Stimulated activated naive CD8-positive, alpha-beta T cell treated with anti-CD3 and anti-CD28 coated beads, Interleukin-15, Interleukin-2, amounts not matched to agents 100 ng/mL and 50 ng/mL, for 24 hours (primary cell): ENCODE data around the gene MRPS22.
A peak's percentile ranks its signal among the peaks of the same experiment; 100 is the strongest.

Experiments used
- H3K27ac Mint-ChIP-seq: one replicate; pipeline ENCODE4 v1.8.0; 2021; ENCODE audit warnings: mild to moderate bottlenecking, mixed read lengths
- H3K27me3 Mint-ChIP-seq: one replicate; pipeline ENCODE4 v1.8.0; 2021; ENCODE audit warnings: mixed read lengths
- H3K36me3 Mint-ChIP-seq: one replicate; pipeline ENCODE4 v1.8.0; 2021; ENCODE audit warnings: low read depth, mixed read lengths
- H3K4me1 Mint-ChIP-seq: one replicate; pipeline ENCODE4 v1.8.0; 2021; ENCODE audit warnings: low read depth, mixed read lengths
- H3K4me3 Mint-ChIP-seq: one replicate; pipeline ENCODE4 v1.8.0; 2021; ENCODE audit warnings: mild to moderate bottlenecking, mixed read lengths
- H3K9me3 Mint-ChIP-seq: one replicate; pipeline ENCODE4 v1.8.0; 2021; ENCODE audit warnings: mixed read lengths

MRPS22 gene

DNA sequence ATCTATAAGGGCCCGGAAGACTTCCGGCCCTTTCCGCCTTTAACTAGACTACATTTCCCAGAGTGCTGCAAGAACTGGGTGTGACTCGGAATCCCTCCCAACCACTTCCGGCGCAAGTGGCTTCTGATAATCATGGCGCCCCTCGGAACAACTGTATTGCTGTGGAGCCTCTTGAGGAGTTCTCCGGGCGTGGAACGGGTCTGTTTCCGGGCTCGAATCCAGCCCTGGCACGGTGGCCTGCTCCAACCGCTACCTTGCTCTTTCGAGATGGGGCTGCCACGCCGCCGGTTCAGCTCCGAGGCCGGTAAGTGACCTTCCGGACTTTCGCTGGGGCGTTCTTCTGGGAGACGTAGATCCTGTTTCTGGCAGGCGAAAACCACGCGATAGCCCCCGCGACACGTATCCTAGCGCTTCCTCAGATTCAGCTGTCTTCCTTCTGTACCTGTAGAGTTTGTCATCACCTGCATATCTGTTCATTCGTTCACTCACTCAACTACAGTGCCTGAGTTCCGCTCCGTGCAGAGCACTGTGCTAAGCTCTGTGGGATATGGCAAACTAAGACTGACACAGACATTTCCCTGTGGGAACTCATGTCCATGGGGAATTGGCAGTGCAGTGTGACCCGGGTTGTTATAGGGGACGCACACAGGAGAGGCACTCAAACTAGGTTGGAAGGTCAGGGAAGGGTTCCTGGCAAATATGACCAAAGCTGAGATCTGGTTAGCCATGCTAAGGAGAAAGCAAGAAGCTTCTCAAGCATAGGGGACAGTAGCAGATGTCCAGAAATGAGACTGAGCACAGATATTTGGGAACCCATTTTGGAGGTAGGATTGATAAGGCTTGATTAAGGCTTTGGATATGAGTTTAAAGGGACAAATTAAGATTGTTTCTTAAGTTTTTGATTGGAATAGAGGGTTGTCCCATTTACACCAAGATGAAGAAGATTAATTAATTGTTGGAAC is at the start of gene MRPS22:
MRPS22 (plus strand) TSS at position 126 of the 962 bp plus-strand sequence; CDS start at position 133, 7 bp downstream.
- H3K27me3 Mint-ChIP-seq: peaks cover 12% of the 10 kb centered on the region
- peaks cover 19% of the 10 kb centered on the region for H3K4me1 Mint-ChIP-seq
- H3K27ac Mint-ChIP-seq: no peak within 1 kb of the TSS
- H3K36me3 Mint-ChIP-seq: peaks cover 13% of the 10 kb centered on the region
- H3K4me3 Mint-ChIP-seq: peak within 1 kb of the TSS; percentile 47
- peaks cover 4% of the 10 kb centered on the region for H3K9me3 Mint-ChIP-seq

- H3K27me3 Mint-ChIP-seq: peaks cover 6% of the 10 kb centered on the region
- no peaks in the 10 kb centered on the region for H3K9me3 Mint-ChIP-seq
- no peak overlapping the region for H3K27ac Mint-ChIP-seq
- no peak overlapping the region for H3K4me3 Mint-ChIP-seq
- H3K4me1 Mint-ChIP-seq: no peaks in the 10 kb centered on the region
- no peaks in the 10 kb centered on the region for H3K36me3 Mint-ChIP-seq
Measured at GRCh38 chr3:139295040-139295439, 48.8 kb upstream of the MRPS22 start.

- Mint-ChIP-seq H3K36me3 (no peaks in the 10 kb centered on the region), H3K4me1 (no peaks in the 10 kb centered on the region), H3K27me3 (peaks cover 6% of the 10 kb centered on the region), H3K27ac (no peak overlapping the region), H3K9me3 (no peaks in the 10 kb centered on the region), H3K4me3 (no peak overlapping the region)
Measured at GRCh38 chr3:139296141-139296718, 47.6 kb upstream of the MRPS22 start.

DNA sequence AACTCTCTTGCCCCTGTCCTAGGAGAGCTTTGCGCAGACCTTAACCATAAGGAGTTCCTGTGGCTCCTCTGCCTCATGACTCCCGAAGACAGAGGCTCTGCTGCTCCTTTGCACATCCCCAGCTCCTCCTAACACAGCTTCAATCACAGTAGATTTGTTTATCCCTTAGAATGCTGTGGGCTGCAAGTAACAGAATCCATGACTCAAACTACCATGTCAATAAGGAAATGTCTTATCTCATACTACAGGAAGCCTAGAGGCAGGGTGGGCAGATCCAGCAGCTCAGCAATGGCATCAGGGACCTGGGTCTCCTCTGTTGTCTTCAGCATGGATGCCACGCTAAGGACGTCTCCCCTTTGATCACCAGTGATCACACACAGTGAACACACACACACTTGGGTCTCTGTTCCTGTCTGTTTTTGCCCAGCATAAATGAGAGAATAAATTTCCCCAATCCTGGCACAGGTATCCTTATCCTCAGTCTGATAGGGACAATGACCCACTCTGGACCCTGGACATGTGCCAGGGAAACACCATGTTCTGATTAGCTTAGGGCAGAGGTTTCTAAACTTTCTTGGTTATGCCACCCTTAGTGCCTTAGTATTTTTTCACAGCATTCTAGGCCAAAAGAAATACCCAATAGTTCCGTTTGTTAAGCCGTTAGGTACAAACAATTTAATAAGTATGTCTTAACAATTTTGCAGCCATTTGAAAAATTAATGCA is 46.1 kb upstream of the MRPS22 start:
- no peaks in the 10 kb centered on the region for H3K36me3 Mint-ChIP-seq
- peaks cover 6% of the 10 kb centered on the region for H3K27me3 Mint-ChIP-seq
- no peaks in the 10 kb centered on the region for H3K9me3 Mint-ChIP-seq
- H3K27ac Mint-ChIP-seq: no peak overlapping the region
- H3K4me1 Mint-ChIP-seq: no peaks in the 10 kb centered on the region
- no peak overlapping the region for H3K4me3 Mint-ChIP-seq

DNA sequence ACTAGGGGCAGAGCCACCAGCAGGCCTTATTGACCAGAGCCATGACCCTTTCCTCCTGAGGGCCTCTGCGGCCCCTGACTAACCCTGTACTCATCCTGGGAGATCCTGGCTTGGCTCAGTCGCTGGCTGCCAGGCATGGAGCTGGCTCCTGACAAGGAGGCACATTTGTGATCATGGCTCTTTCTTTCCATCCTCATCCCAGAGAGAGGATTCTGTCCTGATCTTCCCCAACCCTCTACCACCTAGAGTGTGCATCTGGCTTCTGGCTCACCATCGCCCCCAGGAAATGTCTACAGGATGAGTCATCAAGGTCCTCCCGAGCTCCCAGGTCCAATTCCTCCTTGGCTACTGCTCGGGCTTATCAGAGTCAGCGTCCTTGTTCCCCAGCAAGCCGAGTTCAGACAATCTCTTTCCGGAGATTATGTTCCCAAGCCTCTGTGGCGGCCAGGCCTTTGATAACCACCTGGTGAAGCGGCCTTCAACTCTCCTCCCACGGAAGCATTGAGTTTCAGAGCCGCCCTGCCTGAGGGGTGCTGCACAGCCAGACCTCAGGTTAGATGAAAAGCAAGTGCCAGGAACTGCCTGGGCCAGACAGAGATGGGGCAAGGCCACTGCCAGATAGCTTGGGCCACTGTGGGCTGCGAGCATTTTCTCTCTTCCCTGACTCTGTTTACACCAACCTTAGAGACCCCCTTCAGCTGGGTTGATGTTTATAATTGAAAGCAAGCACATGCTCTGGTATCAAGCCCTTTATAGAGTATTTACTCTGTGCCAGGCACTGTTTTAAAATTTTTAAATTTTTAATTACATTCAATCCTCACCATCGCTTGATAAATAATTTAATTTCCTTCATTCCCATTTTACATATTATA is 44.3 kb upstream of the MRPS22 start:
- Mint-ChIP-seq H3K4me1 (no peaks in the 10 kb centered on the region), H3K27ac (no peak overlapping the region), H3K36me3 (no peaks in the 10 kb centered on the region), H3K4me3 (no peak overlapping the region), H3K9me3 (no peaks in the 10 kb centered on the region), H3K27me3 (no peaks in the 10 kb centered on the region)

GRCh38 chr3:139300416-139300815 is 43.4 kb upstream of the MRPS22 start:
- Mint-ChIP-seq H3K4me1 (no peaks in the 10 kb centered on the region), H3K27ac (no peak overlapping the region), H3K9me3 (no peaks in the 10 kb centered on the region)

GRCh38 chr3:139301183-139301582 is 42.6 kb upstream of the MRPS22 start:
- Mint-ChIP-seq H3K4me3 (no peak overlapping the region), H3K9me3 (no peaks in the 10 kb centered on the region), H3K4me1 (no peaks in the 10 kb centered on the region), H3K36me3 (no peaks in the 10 kb centered on the region), H3K27me3 (no peaks in the 10 kb centered on the region), H3K27ac (no peak overlapping the region)

More at GRCh38 chr3:139300416-139300815, 43.4 kb upstream of the MRPS22 start:
- no peaks in the 10 kb centered on the region for H3K27me3 Mint-ChIP-seq
- no peaks in the 10 kb centered on the region for H3K36me3 Mint-ChIP-seq
- no peak overlapping the region for H3K4me3 Mint-ChIP-seq

GRCh38 chr3:139301654-139302053 is 42.2 kb upstream of the MRPS22 start:
- H3K9me3 Mint-ChIP-seq: no peaks in the 10 kb centered on the region
- no peak overlapping the region for H3K4me3 Mint-ChIP-seq
- H3K27ac Mint-ChIP-seq: no peak overlapping the region
- no peaks in the 10 kb centered on the region for H3K4me1 Mint-ChIP-seq
- H3K27me3 Mint-ChIP-seq: no peaks in the 10 kb centered on the region
- no peaks in the 10 kb centered on the region for H3K36me3 Mint-ChIP-seq

DNA sequence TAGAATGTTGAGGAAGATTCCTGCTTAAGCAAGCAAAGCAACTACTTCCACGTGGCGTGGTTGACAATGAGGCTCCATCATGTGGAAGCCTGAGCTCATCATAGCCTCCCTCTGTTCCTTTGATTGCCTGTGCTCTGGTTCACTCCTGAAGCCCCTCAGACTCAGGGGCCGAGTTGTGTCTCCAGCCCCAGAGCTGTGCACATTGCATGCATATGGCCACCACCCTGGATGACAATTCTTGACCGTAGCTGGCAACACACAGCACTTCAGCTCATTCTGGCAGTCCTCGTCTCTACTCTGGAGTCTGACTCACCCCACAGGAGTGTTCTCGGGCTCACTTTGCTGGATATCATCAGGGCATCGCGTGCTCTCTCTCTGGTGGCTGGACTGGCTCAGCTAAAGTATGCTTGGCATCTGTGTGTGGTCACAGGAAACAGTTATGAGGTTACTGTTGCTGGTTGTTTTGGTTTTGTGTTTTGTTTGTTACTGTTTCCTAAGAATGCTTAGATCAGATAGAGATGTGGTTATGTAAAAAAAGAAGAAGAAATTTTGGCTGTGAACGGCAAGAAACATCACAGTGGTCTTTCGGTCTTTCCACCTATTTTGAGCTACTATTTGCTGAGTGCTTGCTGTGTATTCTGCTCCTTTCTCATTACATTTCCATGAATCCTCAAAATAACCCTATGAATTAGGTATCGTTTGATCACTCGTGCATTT is 41.6 kb upstream of the MRPS22 start:
- Mint-ChIP-seq H3K9me3 (no peaks in the 10 kb centered on the region), H3K27me3 (no peaks in the 10 kb centered on the region), H3K4me3 (no peak overlapping the region), H3K36me3 (no peaks in the 10 kb centered on the region), H3K4me1 (no peaks in the 10 kb centered on the region), H3K27ac (no peak overlapping the region)

DNA sequence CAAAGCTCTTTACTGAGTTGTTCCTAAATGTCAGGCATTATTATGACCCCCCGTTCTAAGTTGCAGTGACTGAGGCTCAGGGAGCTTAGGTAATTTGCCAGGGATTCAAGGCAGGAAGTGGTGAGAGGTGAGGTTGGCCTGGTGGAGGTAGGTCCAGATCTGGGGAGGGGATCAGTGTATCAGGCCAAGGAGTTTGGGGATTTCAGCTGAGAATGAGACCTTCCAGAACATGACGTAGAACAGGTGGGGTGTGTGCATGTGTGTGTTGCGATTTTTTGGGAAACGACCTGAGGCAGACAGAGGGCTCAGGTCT is 41.1 kb upstream of the MRPS22 start:
- H3K27me3 Mint-ChIP-seq: no peaks in the 10 kb centered on the region
- H3K4me3 Mint-ChIP-seq: no peak overlapping the region

GRCh38 chr3:139303216-139303615 is 40.6 kb upstream of the MRPS22 start:
- H3K27ac Mint-ChIP-seq: no peak overlapping the region
- H3K4me3 Mint-ChIP-seq: no peak overlapping the region
- no peaks in the 10 kb centered on the region for H3K27me3 Mint-ChIP-seq
- no peaks in the 10 kb centered on the region for H3K4me1 Mint-ChIP-seq
- no peaks in the 10 kb centered on the region for H3K9me3 Mint-ChIP-seq
- no peaks in the 10 kb centered on the region for H3K36me3 Mint-ChIP-seq

More for the DNA sequence above, 41.1 kb upstream of the MRPS22 start:
- Mint-ChIP-seq H3K27ac (no peak overlapping the region), H3K9me3 (no peaks in the 10 kb centered on the region), H3K4me1 (no peaks in the 10 kb centered on the region), H3K36me3 (no peaks in the 10 kb centered on the region)

DNA sequence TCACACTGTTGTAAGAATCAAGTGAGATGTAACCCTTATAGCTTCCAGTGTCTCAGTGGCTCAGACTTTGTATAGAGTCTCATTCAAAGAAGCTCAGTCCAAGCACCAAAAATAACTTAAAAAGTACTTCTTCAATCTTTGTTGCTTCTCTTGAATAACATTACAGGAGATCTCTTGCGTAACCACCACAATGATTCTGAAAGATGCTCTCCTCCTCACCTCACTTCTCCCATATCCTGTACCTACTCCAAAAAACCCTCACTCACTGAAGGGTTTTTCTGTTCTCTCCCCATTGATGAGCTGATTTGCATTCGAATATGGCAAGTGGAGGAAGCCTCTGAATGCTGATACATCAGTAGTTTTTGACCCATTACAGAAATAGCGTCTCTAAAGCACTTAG is 39.4 kb upstream of the MRPS22 start:
- Mint-ChIP-seq H3K4me3 (no peak overlapping the region), H3K27me3 (no peaks in the 10 kb centered on the region), H3K4me1 (no peaks in the 10 kb centered on the region), H3K9me3 (no peaks in the 10 kb centered on the region), H3K36me3 (no peaks in the 10 kb centered on the region), H3K27ac (no peak overlapping the region)

DNA sequence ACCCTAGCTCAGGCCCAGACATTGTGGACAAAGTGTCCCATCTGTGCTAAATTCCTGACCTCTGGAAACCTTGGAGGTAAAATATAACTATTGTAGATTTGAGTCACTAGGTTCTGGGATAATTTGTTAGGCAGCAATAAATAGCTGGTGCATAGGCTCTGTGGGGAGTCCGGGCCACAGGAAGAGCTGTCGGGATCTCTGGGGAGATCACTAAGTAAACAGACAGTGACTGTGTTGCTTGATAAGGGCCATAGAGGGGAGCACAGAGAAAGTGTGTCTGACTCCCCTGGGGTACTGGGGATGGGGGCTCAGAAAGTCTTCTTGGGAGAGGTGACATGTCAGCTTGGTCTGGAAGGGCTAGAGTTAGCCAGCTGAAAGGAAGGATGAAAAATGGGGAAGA is 37.7 kb upstream of the MRPS22 start:
- Mint-ChIP-seq H3K27ac (no peak overlapping the region), H3K4me3 (no peak overlapping the region), H3K4me1 (no peaks in the 10 kb centered on the region), H3K27me3 (no peaks in the 10 kb centered on the region), H3K36me3 (no peaks in the 10 kb centered on the region), H3K9me3 (no peaks in the 10 kb centered on the region)

DNA sequence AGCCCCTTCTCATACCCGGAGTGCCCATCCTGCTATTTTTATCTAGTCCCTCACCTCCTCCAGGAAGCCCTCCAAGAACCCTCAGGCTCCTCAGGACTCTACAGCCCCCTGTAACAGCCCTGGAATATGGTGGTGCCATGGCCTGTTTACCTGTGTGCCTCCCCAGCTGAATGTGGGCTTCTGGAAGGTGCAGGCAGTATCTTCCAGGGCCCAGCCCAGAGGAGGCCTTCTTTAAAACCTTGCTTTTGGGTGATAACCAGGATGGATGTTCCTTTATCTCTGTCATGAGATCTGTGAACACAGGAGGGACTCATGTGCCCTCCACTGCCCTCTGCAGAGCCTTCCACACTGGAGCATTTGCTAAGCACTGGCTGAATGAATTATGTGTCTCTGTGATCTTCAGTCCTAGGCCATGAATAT is 36.7 kb upstream of the MRPS22 start:
- Mint-ChIP-seq H3K9me3 (no peaks in the 10 kb centered on the region), H3K4me1 (no peaks in the 10 kb centered on the region), H3K36me3 (no peaks in the 10 kb centered on the region), H3K27ac (no peak overlapping the region), H3K27me3 (no peaks in the 10 kb centered on the region), H3K4me3 (no peak overlapping the region)
